Ishikawa (cell line): Measurements from ENCODE around the gene MYG1.

ENCODE experiments used
- CEBPB ChIP-seq: IDR thresholded peaks from 2 replicates; pipeline ENCODE4 v1.6.1; 2012
- CREB1 ChIP-seq: IDR thresholded peaks from 2 replicates; pipeline ENCODE4 v1.6.1; 2012; ENCODE audit warnings: low read depth
- EP300 ChIP-seq: IDR thresholded peaks from 2 replicates; pipeline ENCODE4 v1.6.1; 2012; ENCODE audit warnings: borderline replicate concordance
- MAX ChIP-seq: IDR thresholded peaks from 2 replicates; pipeline ENCODE4 v1.6.1; 2012
- NFIC ChIP-seq: IDR thresholded peaks from 2 replicates; pipeline ENCODE4 v1.6.1; 2012
- RAD21 ChIP-seq: IDR thresholded peaks from 2 replicates; pipeline ENCODE4 v1.6.1; 2012; ENCODE audit warnings: low read depth
- REST ChIP-seq: IDR thresholded peaks from 2 replicates; pipeline ENCODE4 v1.6.1; 2012; ENCODE audit warnings: low read depth, mild to moderate bottlenecking
- TEAD4 ChIP-seq: IDR thresholded peaks from 2 replicates; pipeline ENCODE4 v1.6.1; 2012
- USF1 ChIP-seq: IDR thresholded peaks from 2 replicates; pipeline ENCODE4 v1.6.1; 2012
- YY1 ChIP-seq: IDR thresholded peaks from 2 replicates; pipeline ENCODE4 v1.6.1; 2012; ENCODE audit warnings: low read depth
- ZBTB7A ChIP-seq: IDR thresholded peaks from 2 replicates; pipeline ENCODE4 v1.6.1; 2012; ENCODE audit warnings: low read depth

- TF ChIP-seq YY1, result no peak
- TF ChIP-seq CEBPB, result no peak
- TF ChIP-seq CREB1, result no peak
- no peak for TF ChIP-seq USF1
- TF ChIP-seq ZBTB7A, result no peak
- TF ChIP-seq EP300, result no peak
- TF ChIP-seq MAX, result no peak
- TF ChIP-seq TEAD4, result no peak
- TF ChIP-seq RAD21, result peak; percentile 77
- TF ChIP-seq NFIC, result no peak
- no peak for TF ChIP-seq REST
Observed at GRCh38 chr12:53287741-53288216, 11.7 kb upstream of the MYG1 start.
